ENCODE data around the gene DPYD.

Gene DPYD

GRCh38 chr1:97560714-97561113 is 360.1 kb downstream of the DPYD start:
- in situ Hi-C loops (cut with MboI; ENCODE audit: low sequenced_read_pairs): no loop called here

GRCh38 chr1:97553971-97554370 is 366.9 kb downstream of the DPYD start:
- in situ Hi-C loops (cut with MboI; ENCODE audit: low sequenced_read_pairs): no loop called here

- in situ Hi-C loops (cut with MboI; ENCODE audit: low sequenced_read_pairs): no loop called here
These were observed 369.7 kb downstream of the DPYD start for GRCh38 chr1:97551113-97551512.

GRCh38 chr1:97545446-97545845 is 375.4 kb downstream of the DPYD start:
- in situ Hi-C loops (cut with MboI; ENCODE audit: low sequenced_read_pairs): no loop called here

- in situ Hi-C loops (cut with MboI; ENCODE audit: low sequenced_read_pairs): no loop called here
These were observed 380.4 kb downstream of the DPYD start for GRCh38 chr1:97540346-97540888.

GRCh38 chr1:97538113-97538512 is 382.7 kb downstream of the DPYD start:
- in situ Hi-C loops (cut with MboI; ENCODE audit: low sequenced_read_pairs): no loop called here

GRCh38 chr1:97533358-97533757 is 387.5 kb downstream of the DPYD start:
- in situ Hi-C loops (cut with MboI; ENCODE audit: low sequenced_read_pairs): no loop called here

GRCh38 chr1:97529600-97529999 is 391.2 kb downstream of the DPYD start:
- in situ Hi-C loops (cut with MboI; ENCODE audit: low sequenced_read_pairs): no loop called here

GRCh38 chr1:97524211-97524610 is 396.6 kb downstream of the DPYD start:
- in situ Hi-C loops (cut with MboI; ENCODE audit: low sequenced_read_pairs): no loop called here

GRCh38 chr1:97516588-97516987 is 404.2 kb downstream of the DPYD start:
- in situ Hi-C loops (cut with MboI; ENCODE audit: low sequenced_read_pairs): no loop called here

GRCh38 chr1:97508653-97509218 is 412.1 kb downstream of the DPYD start:
- in situ Hi-C loops (cut with MboI; ENCODE audit: low sequenced_read_pairs): no loop called here

GRCh38 chr1:97507863-97508262 is 413.0 kb downstream of the DPYD start:
- in situ Hi-C loops (cut with MboI; ENCODE audit: low sequenced_read_pairs): no loop called here

- in situ Hi-C loops (cut with MboI; ENCODE audit: low sequenced_read_pairs): no loop called here
These were observed 414.5 kb downstream of the DPYD start for GRCh38 chr1:97506368-97506767.

- in situ Hi-C loops (cut with MboI; ENCODE audit: low sequenced_read_pairs): no loop called here
These were observed 415.0 kb downstream of the DPYD start for GRCh38 chr1:97505816-97506215.

GRCh38 chr1:97505289-97505688 is 415.5 kb downstream of the DPYD start:
- in situ Hi-C loops (cut with MboI; ENCODE audit: low sequenced_read_pairs): no loop called here

GRCh38 chr1:97502360-97502759 is 418.5 kb downstream of the DPYD start:
- in situ Hi-C loops (cut with MboI; ENCODE audit: low sequenced_read_pairs): no loop called here

GRCh38 chr1:97501628-97502027 is 419.2 kb downstream of the DPYD start:
- in situ Hi-C loops (cut with MboI; ENCODE audit: low sequenced_read_pairs): no loop called here

GRCh38 chr1:97500760-97501159 is 420.1 kb downstream of the DPYD start:
- in situ Hi-C loops (cut with MboI; ENCODE audit: low sequenced_read_pairs): no loop called here

- in situ Hi-C loops (cut with MboI; ENCODE audit: low sequenced_read_pairs): no loop called here
These were observed 421.2 kb downstream of the DPYD start for GRCh38 chr1:97499667-97500066.

- in situ Hi-C loops (cut with MboI; ENCODE audit: low sequenced_read_pairs): no loop called here
These were observed 431.0 kb downstream of the DPYD start for GRCh38 chr1:97489834-97490233.

GRCh38 chr1:97488530-97488929 is 432.3 kb downstream of the DPYD start:
- in situ Hi-C loops (cut with MboI; ENCODE audit: low sequenced_read_pairs): no loop called here

- in situ Hi-C loops (cut with MboI; ENCODE audit: low sequenced_read_pairs): no loop called here
These were observed 438.8 kb downstream of the DPYD start for GRCh38 chr1:97482022-97482421.

GRCh38 chr1:97467445-97467844 is 453.4 kb downstream of the DPYD start:
- in situ Hi-C loops (cut with MboI; ENCODE audit: low sequenced_read_pairs): no loop called here

Data from hTERT RPE-1 (cell line).